Activated CD4-positive, alpha-beta T cell treated with anti-CD3 and anti-CD28 coated beads, Interleukin-2, amount 50 U/mL, for 4 hours (primary cell): ENCODE results near the gene CD180.

Source experiments
- DNase-seq, 2 experiments: peaks; one replicate each; pipeline ENCODE4 v3.0.0-alpha.2; 2020

Gene CD180

GRCh38 chr5:67196537-67197059 lies at the start of gene CD180:
Gene CD180, minus strand, starts transcription at chr5:67196799. Its CDS starts 158 bp downstream, at chr5:67196641.
- DNase-seq: no peak

GRCh38 chr5:67246108-67246507 lies 49.5 kb upstream of the CD180 start:
- no peak for DNase-seq

- no peak for DNase-seq
Observed at GRCh38 chr5:67245259-67245846, 48.8 kb upstream of the CD180 start.

GRCh38 chr5:67244345-67244793 lies 47.8 kb upstream of the CD180 start:
- no peak for DNase-seq

GRCh38 chr5:67243944-67244343 lies 47.3 kb upstream of the CD180 start:
- no peak for DNase-seq

GRCh38 chr5:67243349-67243748 lies 46.8 kb upstream of the CD180 start:
- DNase-seq: no peak

GRCh38 chr5:67241326-67241725 lies 44.7 kb upstream of the CD180 start:
- no peak for DNase-seq

- no peak for DNase-seq
Observed at GRCh38 chr5:67240846-67241245, 44.2 kb upstream of the CD180 start.

- DNase-seq: no peak
Observed at GRCh38 chr5:67240065-67240464, 43.5 kb upstream of the CD180 start.

GRCh38 chr5:67238191-67238590 lies 41.6 kb upstream of the CD180 start:
- DNase-seq: no peak

- no peak for DNase-seq
Observed at GRCh38 chr5:67235399-67236110, 39.0 kb upstream of the CD180 start.

- no peak for DNase-seq
Observed at GRCh38 chr5:67234671-67235176, 38.1 kb upstream of the CD180 start.

GRCh38 chr5:67233075-67233474 lies 36.5 kb upstream of the CD180 start:
- DNase-seq: no peak

GRCh38 chr5:67223211-67223610 lies 26.6 kb upstream of the CD180 start:
- no peak for DNase-seq

GRCh38 chr5:67222243-67223025 lies 25.8 kb upstream of the CD180 start:
- DNase-seq: no peak

- DNase-seq: peak in 1 of 2 experiments; percentile 21
Observed at GRCh38 chr5:67221487-67222242, 25.1 kb upstream of the CD180 start.

GRCh38 chr5:67216564-67216963 lies 20.0 kb upstream of the CD180 start:
- no peak for DNase-seq

GRCh38 chr5:67215519-67216471 lies 19.2 kb upstream of the CD180 start:
- DNase-seq: peak; percentile 41 to 44

GRCh38 chr5:67214707-67215447 lies 18.3 kb upstream of the CD180 start:
- DNase-seq: no peak

- DNase-seq: no peak
Observed at GRCh38 chr5:67214036-67214435, 17.4 kb upstream of the CD180 start.

GRCh38 chr5:67211926-67212325 lies 15.3 kb upstream of the CD180 start:
- DNase-seq: no peak
